Keratinocyte (primary cell): ENCODE results near the gene PCMTD2. TPM values are rescaled to one million over a fixed set of nuclear protein-coding genes. Genes with fewer than 3 reads are reported as not detected.

Source experiments
- DNase-seq: peaks from one replicate; pipeline ENCODE4 v3.0.0-alpha.2; 2011; ENCODE audit warnings: low read depth, missing footprints, low spot score
- FAIRE-seq: peaks from 2 replicates; lab custom pipeline; 2011; peaks lifted over from hg19 to GRCh38; lab: Jason Lieb, UNC
- H2AFZ ChIP-seq: 2 replicates; pipeline ENCODE4 v1.6.0; 2012; ENCODE audit warnings: low read length, control low read depth, inconsistent platforms; ENCODE audit not compliant: control insufficient read depth
- H3K27ac ChIP-seq: 2 replicates; pipeline ENCODE4 v1.5.1; 2011; ENCODE audit warnings: low read length; ENCODE audit not compliant: control insufficient read depth, insufficient read depth
- H3K27me3 ChIP-seq: 3 replicates; pipeline ENCODE4 v1.6.0; 2011; ENCODE audit warnings: low read length; ENCODE audit not compliant: control insufficient read depth, insufficient read depth; ENCODE audit errors: extremely low read depth
- H3K36me3 ChIP-seq, 2 experiments: 2 replicates in 1 of 2; 3 replicates in 1 of 2; pipeline ENCODE4 v1.5.1; 2011; ENCODE audit warnings: low read length in 2 of 2, mild to moderate bottlenecking in 1 of 2; ENCODE audit not compliant: control insufficient read depth in 2 of 2, insufficient read depth in 2 of 2; ENCODE audit errors: extremely low read depth in 1 of 2
- H3K4me1 ChIP-seq: 3 replicates; pipeline ENCODE4 v1.5.1; 2011; ENCODE audit warnings: low read length; ENCODE audit not compliant: control insufficient read depth, insufficient read depth; ENCODE audit errors: extremely low read depth
- H3K4me2 ChIP-seq: 3 replicates; pipeline ENCODE4 v1.6.0; 2011; ENCODE audit warnings: low read depth, low read length; ENCODE audit not compliant: control insufficient read depth, insufficient read depth; ENCODE audit errors: extremely low read depth
- H3K4me3 ChIP-seq, 3 experiments: fragments of 200-600 bp in 1 of 3; sonication (generic) in 1 of 3; 2 replicates in 2 of 3; 3 replicates in 1 of 3; pipeline ENCODE4 v1.5.1; 2011 to 2016; ENCODE audit warnings: low read length in 3 of 3, mild to moderate bottlenecking in 3 of 3, control low read depth in 2 of 3, inconsistent platforms in 1 of 3, low read depth in 1 of 3, mixed read lengths in 1 of 3, mixed run types in 1 of 3, moderate library complexity in 1 of 3; ENCODE audit not compliant: control insufficient read depth in 2 of 3, insufficient read depth in 2 of 3; ENCODE audit errors: extremely low read depth in 1 of 3
- H3K79me2 ChIP-seq: 2 replicates; pipeline ENCODE4 v1.6.0; 2012; ENCODE audit warnings: low read length; ENCODE audit not compliant: control insufficient read depth, insufficient read depth
- H3K9ac ChIP-seq: 3 replicates; pipeline ENCODE4 v1.6.0; 2011; ENCODE audit warnings: low read length; ENCODE audit not compliant: control insufficient read depth, insufficient read depth; ENCODE audit errors: extremely low read depth
- H3K9me1 ChIP-seq: 3 replicates; pipeline ENCODE4 v1.6.0; 2011; ENCODE audit warnings: low read length; ENCODE audit not compliant: control insufficient read depth, insufficient read depth; ENCODE audit errors: extremely low read depth
- H3K9me3 ChIP-seq: 2 replicates; pipeline ENCODE4 v1.5.1; 2012; ENCODE audit warnings: low read depth, low read length; ENCODE audit not compliant: control insufficient read depth
- H4K20me1 ChIP-seq: 3 replicates; pipeline ENCODE4 v1.6.0; 2011; ENCODE audit warnings: low read length; ENCODE audit not compliant: control insufficient read depth, insufficient read depth; ENCODE audit errors: extremely low read depth
- EZH2 ChIP-seq: IDR thresholded peaks from one replicate; pipeline ENCODE4 v1.6.1; 2012; ENCODE audit warnings: inconsistent platforms, mild to moderate bottlenecking, low read length, moderate library complexity
- dilution Hi-C: fragments of 300-500 bp; cut with MboI; formaldehyde crosslinking; loops from one replicate; pipeline ENCODE4 v1.7.0; 2020; ENCODE audit warnings: low sequenced_read_pairs; ENCODE audit not compliant: extremely low pct_ligation_motif_present
- polyA plus RNA-seq, 5 experiments: library from polyadenylated mRNA; depleted of rRNA in 3 of 5; stranded (reverse) in 3 of 5; stranded (forward) in 1 of 5; unstranded in 1 of 5; fragments of >200 nt; gene quantifications; 1 replicate in 1 of 5; 2 replicates in 3 of 5; 3 replicates in 1 of 5; pipeline versions ENCODE4 v1.2.1 to v1.2.3, GENCODE V29; 2011 to 2012; ENCODE audit warnings: missing spikeins in 2 of 5, low read depth in 1 of 5, low replicate concordance in 1 of 5
- TF ChIP-seq, protein P1 (sequence below), 3 experiments: IDR thresholded peaks in 1 of 3; conservative IDR thresholded peaks in 1 of 3; optimal IDR thresholded peaks in 1 of 3; 2 replicates in 2 of 3; 3 replicates in 1 of 3; pipeline versions ENCODE3 to v1.5.1; 2011; ENCODE audit warnings: low read length in 3 of 3, mild to moderate bottlenecking in 3 of 3, moderate library complexity in 2 of 3, control low read depth in 1 of 3, inconsistent platforms in 1 of 3; ENCODE audit not compliant: insufficient read depth in 2 of 3; ENCODE audit errors: extremely low read depth in 1 of 3

PCMTD2 gene
- polyA plus RNA-seq, 1 donor (not counting 4 experiments of a cell fraction or from before 2014, with no cell fraction given) = 25.8 TPM

DNA sequence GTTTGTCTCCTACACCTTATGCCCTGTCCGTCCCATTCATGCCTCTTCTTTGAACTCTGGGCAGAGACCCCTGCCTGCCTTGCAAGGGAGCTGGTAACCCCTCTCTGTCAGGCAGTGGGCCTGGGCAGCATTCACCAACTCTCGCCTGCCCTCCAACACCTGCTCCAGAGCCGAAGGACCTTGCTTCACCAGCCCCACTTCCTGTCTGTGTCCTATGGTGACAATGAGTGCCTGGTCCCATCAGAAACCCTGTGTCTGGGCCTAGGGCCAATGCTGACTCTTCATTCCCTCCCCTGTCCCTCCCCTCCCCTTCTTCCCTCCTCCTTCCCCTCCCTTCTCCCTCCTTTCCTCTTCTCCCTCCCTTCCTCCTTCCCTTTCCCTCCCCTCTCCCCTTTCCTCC, 22.8 kb upstream of the PCMTD2 start:
- H3K4me3 ChIP-seq = no peak overlapping the region
- H3K9ac ChIP-seq = no peak overlapping the region
- H4K20me1 ChIP-seq = no peaks in the 10 kb centered on the region
- no peaks in the 10 kb centered on the region for H3K79me2 ChIP-seq
- TF ChIP-seq EZH2 = no peak
- TF ChIP-seq, protein P1, sequence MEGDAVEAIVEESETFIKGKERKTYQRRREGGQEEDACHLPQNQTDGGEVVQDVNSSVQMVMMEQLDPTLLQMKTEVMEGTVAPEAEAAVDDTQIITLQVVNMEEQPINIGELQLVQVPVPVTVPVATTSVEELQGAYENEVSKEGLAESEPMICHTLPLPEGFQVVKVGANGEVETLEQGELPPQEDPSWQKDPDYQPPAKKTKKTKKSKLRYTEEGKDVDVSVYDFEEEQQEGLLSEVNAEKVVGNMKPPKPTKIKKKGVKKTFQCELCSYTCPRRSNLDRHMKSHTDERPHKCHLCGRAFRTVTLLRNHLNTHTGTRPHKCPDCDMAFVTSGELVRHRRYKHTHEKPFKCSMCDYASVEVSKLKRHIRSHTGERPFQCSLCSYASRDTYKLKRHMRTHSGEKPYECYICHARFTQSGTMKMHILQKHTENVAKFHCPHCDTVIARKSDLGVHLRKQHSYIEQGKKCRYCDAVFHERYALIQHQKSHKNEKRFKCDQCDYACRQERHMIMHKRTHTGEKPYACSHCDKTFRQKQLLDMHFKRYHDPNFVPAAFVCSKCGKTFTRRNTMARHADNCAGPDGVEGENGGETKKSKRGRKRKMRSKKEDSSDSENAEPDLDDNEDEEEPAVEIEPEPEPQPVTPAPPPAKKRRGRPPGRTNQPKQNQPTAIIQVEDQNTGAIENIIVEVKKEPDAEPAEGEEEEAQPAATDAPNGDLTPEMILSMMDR (optimal IDR thresholded peaks at IDR 0.05 in 1 of 3, IDR thresholded peaks at IDR 0.05 in 1 of 3, conservative IDR thresholded peaks at IDR 0.05 in 1 of 3; ENCODE audit: extremely low read depth in 1 of 3, insufficient read depth in 2 of 3, low read length in 3 of 3) = no peak
- peaks cover 6% of the 10 kb centered on the region for H3K4me1 ChIP-seq
- H3K4me2 ChIP-seq = no peak overlapping the region
- FAIRE-seq = no peak
- dilution Hi-C loops = no loop called here
- H2AFZ ChIP-seq = no peak overlapping the region
- H3K27ac ChIP-seq = no peak overlapping the region
- H3K27me3 ChIP-seq = peaks cover 15% of the 10 kb centered on the region
- H3K9me3 ChIP-seq = no peaks in the 10 kb centered on the region
- no peaks in the 10 kb centered on the region for H3K9me1 ChIP-seq
- no peaks in the 10 kb centered on the region for H3K36me3 ChIP-seq
- DNase-seq = no peak

DNA sequence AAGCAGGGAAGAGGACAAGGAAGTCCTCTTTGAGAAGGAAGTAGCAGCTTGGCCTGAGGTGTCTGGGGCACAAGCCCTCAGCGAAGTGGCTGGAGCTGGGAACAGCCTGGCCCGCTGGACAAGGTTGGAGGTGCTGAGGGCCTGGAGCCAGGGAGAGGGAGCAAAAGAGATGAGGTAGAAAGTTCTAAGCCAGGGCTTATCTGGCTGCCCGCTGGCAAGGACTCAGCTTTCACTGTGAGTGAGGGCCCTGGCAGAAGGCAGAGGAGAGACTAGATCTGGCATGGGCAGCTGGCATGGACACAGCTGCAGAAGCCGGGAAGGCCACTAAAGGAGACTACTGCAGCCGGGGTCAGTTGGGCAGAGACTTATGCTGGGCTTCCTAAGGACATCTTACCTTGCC, 21.8 kb upstream of the PCMTD2 start:
- DNase-seq = no peak
- TF ChIP-seq EZH2 = no peak
- TF ChIP-seq, protein P1 (optimal IDR thresholded peaks at IDR 0.05 in 1 of 3, IDR thresholded peaks at IDR 0.05 in 1 of 3, conservative IDR thresholded peaks at IDR 0.05 in 1 of 3; ENCODE audit: extremely low read depth in 1 of 3, insufficient read depth in 2 of 3, low read length in 3 of 3) = no peak
- dilution Hi-C loops = no loop called here

More for the DNA sequence above, 21.8 kb upstream of the PCMTD2 start:
- Histone ChIP-seq H3K27ac (no peak overlapping the region), H3K27me3 (peaks cover 7% of the 10 kb centered on the region), H3K9me1 (no peaks in the 10 kb centered on the region), H3K4me1 (peaks cover 6% of the 10 kb centered on the region), H2AFZ (no peak overlapping the region), H3K79me2 (no peaks in the 10 kb centered on the region), H3K4me2 (no peak overlapping the region), H3K36me3 (no peaks in the 10 kb centered on the region), H3K4me3 (no peak overlapping the region), H3K9ac (no peak overlapping the region), H4K20me1 (no peaks in the 10 kb centered on the region), H3K9me3 (no peaks in the 10 kb centered on the region)
- no peak for FAIRE-seq
